HUES64 (cell line): ENCODE results near the gene CCSER1.
"Not testable (repeated sequence)": the region's sequence is repeated elsewhere in the genome, so short reads cannot be mapped to it uniquely, and the experiment has no call there.

ENCODE experiments used
- H3K27ac ChIP-seq: 2 replicates; pipeline ENCODE4 v1.7.0; 2013; ENCODE audit warnings: low read depth, low read length, inconsistent platforms
- H3K27me3 ChIP-seq: 2 replicates; pipeline ENCODE4 v1.6.1; 2013; ENCODE audit warnings: mild to moderate bottlenecking, low read length; ENCODE audit not compliant: insufficient read depth
- H3K36me3 ChIP-seq: 2 replicates; pipeline ENCODE4 v1.6.1; 2013; ENCODE audit warnings: mild to moderate bottlenecking, low read length; ENCODE audit not compliant: insufficient read depth
- H3K4me1 ChIP-seq: 2 replicates; pipeline ENCODE4 v1.6.1; 2013; ENCODE audit warnings: mild to moderate bottlenecking, low read length, moderate library complexity; ENCODE audit not compliant: insufficient read depth
- H3K4me3 ChIP-seq: 2 replicates; pipeline ENCODE4 v1.5.1; 2013; ENCODE audit warnings: mild to moderate bottlenecking, low read length, moderate library complexity
- H3K9ac ChIP-seq: 2 replicates; pipeline ENCODE4 v1.6.1; 2013; ENCODE audit warnings: mild to moderate bottlenecking, low read depth, low read length
- H3K9me3 ChIP-seq: 2 replicates; pipeline ENCODE4 v1.6.1; 2013; ENCODE audit warnings: low read depth, low read length; ENCODE audit not compliant: insufficient read depth
- WGBS: fragments of 150-250, 120-280 bp; methylation state at CpG from one replicate; pipeline ENCODE4 v1.1.7; 2013; ENCODE audit warnings: missing lambda C conversion rate; 5-methylcytosine and 5-hydroxymethylcytosine counted together

Gene CCSER1

GRCh38 chr4:91454111-91454510 is 1326.9 kb downstream of the CCSER1 start:
- Histone ChIP-seq H3K4me3 (no peak overlapping the region), H3K36me3 (no peaks in the 10 kb centered on the region), H3K9ac (no peak overlapping the region), H3K9me3 (no peaks in the 10 kb centered on the region), H3K27me3 (no peaks in the 10 kb centered on the region), H3K4me1 (peaks cover 9% of the 10 kb centered on the region; the same call in 1 of the 2 replicates), H3K27ac (no peak overlapping the region)
- WGBS: 78% methylated on average over 4 of the region's 4 CpGs

GRCh38 chr4:91462566-91462965 is 1335.4 kb downstream of the CCSER1 start:
- WGBS: 98% methylated on average over 9 of the region's 9 CpGs

DNA sequence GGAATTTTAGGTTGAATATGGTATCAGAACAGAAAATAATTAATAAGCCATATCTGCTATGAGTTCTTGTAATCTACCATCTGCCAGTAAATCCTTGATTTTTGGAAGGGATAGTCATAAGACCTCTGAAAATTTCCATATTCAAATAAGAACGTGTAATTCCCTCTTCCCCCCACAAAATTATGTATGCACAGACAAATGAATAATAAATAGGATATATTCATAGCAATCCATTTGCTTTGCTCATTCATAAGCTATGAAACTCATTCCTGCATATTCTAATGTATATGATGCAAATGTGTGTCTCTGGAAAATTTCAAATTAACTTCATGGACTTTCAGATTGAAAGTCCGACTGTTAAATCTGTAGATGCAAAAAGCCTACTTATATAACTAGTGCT is 1343.5 kb downstream of the CCSER1 start:
- WGBS: 100% methylated on average over 1 of the region's 2 CpGs
- Histone ChIP-seq H3K4me3 (no peak overlapping the region), H3K36me3 (no peaks in the 10 kb centered on the region)

More at GRCh38 chr4:91462566-91462965, 1335.4 kb downstream of the CCSER1 start:
- not testable (repeated sequence) for H3K27ac ChIP-seq, H3K9me3 ChIP-seq, H3K4me3 ChIP-seq, H3K27me3 ChIP-seq, H3K9ac ChIP-seq, H3K36me3 ChIP-seq, H3K4me1 ChIP-seq

GRCh38 chr4:91471280-91471679 is 1344.1 kb downstream of the CCSER1 start:
- 97% methylated on average over 8 of the region's 8 CpGs for WGBS
- no peak overlapping the region for H3K4me3 ChIP-seq
- no peak overlapping the region for H3K9ac ChIP-seq
- no peaks in the 10 kb centered on the region for H3K36me3 ChIP-seq
- no peak overlapping the region for H3K27ac ChIP-seq
- no peaks in the 10 kb centered on the region for H3K9me3 ChIP-seq
- no peaks in the 10 kb centered on the region for H3K27me3 ChIP-seq
- no peaks in the 10 kb centered on the region for H3K4me1 ChIP-seq

More for the DNA sequence above, 1343.5 kb downstream of the CCSER1 start:
- no peak overlapping the region for H3K9ac ChIP-seq
- no peaks in the 10 kb centered on the region for H3K9me3 ChIP-seq
- no peaks in the 10 kb centered on the region for H3K4me1 ChIP-seq
- H3K27me3 ChIP-seq: no peaks in the 10 kb centered on the region
- H3K27ac ChIP-seq: no peak overlapping the region

DNA sequence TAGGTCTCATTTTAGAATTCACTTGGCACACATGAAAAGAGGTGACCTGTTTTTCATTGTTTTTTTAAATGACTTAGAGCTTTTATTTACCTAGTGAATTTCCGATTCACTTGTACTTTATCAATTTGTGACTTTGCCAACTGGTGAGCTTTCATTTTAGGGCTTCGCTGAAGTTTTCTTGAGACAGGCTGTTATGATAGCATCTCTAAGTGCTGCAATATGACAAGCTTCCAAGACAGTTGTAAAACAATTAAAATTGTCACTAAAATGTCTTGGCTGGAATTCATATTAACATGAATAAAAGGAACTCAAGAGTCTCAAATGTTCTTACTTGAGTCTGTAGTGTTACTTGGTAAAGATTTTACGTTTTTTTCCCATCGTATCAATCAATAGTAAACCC is 1344.9 kb downstream of the CCSER1 start:
- WGBS: 99% methylated on average over 2 of the region's 4 CpGs
- Histone ChIP-seq H3K27ac (no peak overlapping the region), H3K27me3 (no peaks in the 10 kb centered on the region), H3K9me3 (no peaks in the 10 kb centered on the region), H3K4me1 (no peaks in the 10 kb centered on the region), H3K4me3 (no peak overlapping the region), H3K36me3 (no peaks in the 10 kb centered on the region), H3K9ac (no peak overlapping the region)

DNA sequence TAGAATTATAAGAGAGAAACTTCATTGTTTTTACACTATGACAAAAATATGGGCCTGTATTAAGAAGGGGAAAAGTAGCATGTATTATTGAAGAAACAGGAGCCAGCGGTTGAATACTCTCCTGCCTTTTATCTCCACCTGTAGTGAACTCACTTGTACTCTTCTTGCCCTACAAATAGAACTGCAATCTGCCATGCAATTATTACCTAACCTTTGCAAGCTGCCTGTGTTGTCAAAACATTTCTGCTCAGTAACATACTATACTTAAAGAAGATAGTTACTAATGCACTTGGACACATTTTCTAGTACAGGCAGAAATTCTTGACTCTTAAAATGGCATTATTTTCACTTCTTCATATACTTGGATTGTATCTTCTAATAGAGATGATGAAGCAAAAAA is 1358.2 kb downstream of the CCSER1 start:
- Histone ChIP-seq H3K9ac (no peak overlapping the region), H3K4me1 (peaks cover 7% of the 10 kb centered on the region), H3K27ac (no peak overlapping the region), H3K27me3 (no peaks in the 10 kb centered on the region), H3K36me3 (no peaks in the 10 kb centered on the region), H3K4me3 (no peak overlapping the region), H3K9me3 (no peaks in the 10 kb centered on the region)
- 100% methylated on average over 1 of the region's 1 CpG for whole genome bisulfite sequencing

- Histone ChIP-seq H3K9ac (no peak overlapping the region), H3K9me3 (no peaks in the 10 kb centered on the region), H3K4me1 (peaks cover 7% of the 10 kb centered on the region), H3K27ac (no peak overlapping the region), H3K36me3 (no peaks in the 10 kb centered on the region), H3K27me3 (no peaks in the 10 kb centered on the region), H3K4me3 (no peak overlapping the region)
- WGBS: 98% methylated on average over 2 of the region's 2 CpGs
Measured at GRCh38 chr4:91488946-91489345, 1361.8 kb downstream of the CCSER1 start.

DNA sequence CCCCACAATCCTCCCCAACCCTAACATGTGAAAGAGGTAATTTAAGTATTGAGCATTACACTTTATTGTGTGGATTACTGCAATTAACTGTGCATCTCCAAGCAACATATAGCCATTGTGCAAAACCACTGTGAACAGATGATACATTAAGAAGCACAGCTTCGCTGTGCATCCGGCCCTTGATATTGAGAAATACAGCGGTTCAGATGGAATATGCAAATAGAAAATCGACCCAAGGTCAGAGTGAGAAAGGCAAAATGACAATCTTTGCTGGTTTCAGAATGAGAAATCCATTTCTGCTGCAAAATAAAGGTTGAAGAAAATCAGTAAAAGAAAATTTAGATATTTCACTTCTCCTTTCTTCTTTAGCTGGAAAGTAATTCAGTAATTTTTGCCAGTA is 1370.7 kb downstream of the CCSER1 start:
- Histone ChIP-seq H3K9me3 (no peaks in the 10 kb centered on the region), H3K4me1 (no peaks in the 10 kb centered on the region), H3K27ac (no peak overlapping the region), H3K4me3 (no peak overlapping the region), H3K9ac (no peak overlapping the region), H3K27me3 (no peaks in the 10 kb centered on the region), H3K36me3 (no peaks in the 10 kb centered on the region)
- WGBS: 95% methylated on average over 4 of the region's 4 CpGs

- no peaks in the 10 kb centered on the region for H3K9me3 ChIP-seq
- no peaks in the 10 kb centered on the region for H3K36me3 ChIP-seq
- H3K27me3 ChIP-seq: no peaks in the 10 kb centered on the region
- no peak overlapping the region for H3K27ac ChIP-seq
- H3K9ac ChIP-seq: no peak overlapping the region
- no peak overlapping the region for H3K4me3 ChIP-seq
- no peaks in the 10 kb centered on the region for H3K4me1 ChIP-seq
Measured at GRCh38 chr4:91502365-91502764, 1375.2 kb downstream of the CCSER1 start.

DNA sequence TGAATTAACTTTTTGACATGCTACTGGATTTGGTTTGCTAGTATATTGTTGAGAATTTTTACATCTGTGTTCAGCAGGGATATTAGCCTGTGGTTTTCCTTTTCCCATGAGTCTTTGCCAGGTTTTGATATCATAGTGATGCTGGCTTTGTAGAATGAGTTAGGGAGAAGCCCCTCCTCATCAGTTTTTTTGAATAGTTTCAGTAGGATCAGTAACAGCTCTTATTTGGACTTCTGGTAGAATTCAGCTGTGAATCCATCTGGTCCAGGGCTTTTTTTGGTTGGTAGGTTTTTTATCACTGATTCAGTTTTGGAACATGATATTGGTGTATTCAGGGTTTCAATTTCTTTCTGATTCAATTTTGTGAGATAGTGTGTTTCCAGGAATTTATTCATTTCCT is 1386.1 kb downstream of the CCSER1 start:
- H3K27me3 ChIP-seq: no peaks in the 10 kb centered on the region
- H3K27ac ChIP-seq: no peak overlapping the region
- no peaks in the 10 kb centered on the region for H3K4me1 ChIP-seq
- H3K9ac ChIP-seq: no peak overlapping the region
- H3K9me3 ChIP-seq: peaks cover 18% of the 10 kb centered on the region
- no peak overlapping the region for H3K4me3 ChIP-seq
- H3K36me3 ChIP-seq: no peaks in the 10 kb centered on the region

- no peak overlapping the region for H3K27ac ChIP-seq
- no peaks in the 10 kb centered on the region for H3K27me3 ChIP-seq
- H3K4me1 ChIP-seq: no peaks in the 10 kb centered on the region
- WGBS: 94% methylated on average over 6 of the region's 6 CpGs
- H3K9me3 ChIP-seq: no peaks in the 10 kb centered on the region
- H3K9ac ChIP-seq: no peak overlapping the region
- H3K36me3 ChIP-seq: no peaks in the 10 kb centered on the region
- no peak overlapping the region for H3K4me3 ChIP-seq
Measured at GRCh38 chr4:91519155-91519554, 1392.0 kb downstream of the CCSER1 start.

GRCh38 chr4:91525621-91526020 is 1398.4 kb downstream of the CCSER1 start:
- Histone ChIP-seq H3K27ac (no peak overlapping the region), H3K4me1 (no peaks in the 10 kb centered on the region), H3K36me3 (no peaks in the 10 kb centered on the region), H3K9ac (no peak overlapping the region), H3K4me3 (no peak overlapping the region), H3K9me3 (no peaks in the 10 kb centered on the region), H3K27me3 (no peaks in the 10 kb centered on the region)
- WGBS: 86% methylated on average over 1 of the region's 1 CpG
